ENCODE results near the gene FOXP1. TPM values are rescaled to one million over a fixed set of nuclear protein-coding genes. Genes with fewer than 3 reads are reported as not detected.

FOXP1 gene
- total RNA-seq, 1 donor from 2014 or later = 27.3 TPM

DNA sequence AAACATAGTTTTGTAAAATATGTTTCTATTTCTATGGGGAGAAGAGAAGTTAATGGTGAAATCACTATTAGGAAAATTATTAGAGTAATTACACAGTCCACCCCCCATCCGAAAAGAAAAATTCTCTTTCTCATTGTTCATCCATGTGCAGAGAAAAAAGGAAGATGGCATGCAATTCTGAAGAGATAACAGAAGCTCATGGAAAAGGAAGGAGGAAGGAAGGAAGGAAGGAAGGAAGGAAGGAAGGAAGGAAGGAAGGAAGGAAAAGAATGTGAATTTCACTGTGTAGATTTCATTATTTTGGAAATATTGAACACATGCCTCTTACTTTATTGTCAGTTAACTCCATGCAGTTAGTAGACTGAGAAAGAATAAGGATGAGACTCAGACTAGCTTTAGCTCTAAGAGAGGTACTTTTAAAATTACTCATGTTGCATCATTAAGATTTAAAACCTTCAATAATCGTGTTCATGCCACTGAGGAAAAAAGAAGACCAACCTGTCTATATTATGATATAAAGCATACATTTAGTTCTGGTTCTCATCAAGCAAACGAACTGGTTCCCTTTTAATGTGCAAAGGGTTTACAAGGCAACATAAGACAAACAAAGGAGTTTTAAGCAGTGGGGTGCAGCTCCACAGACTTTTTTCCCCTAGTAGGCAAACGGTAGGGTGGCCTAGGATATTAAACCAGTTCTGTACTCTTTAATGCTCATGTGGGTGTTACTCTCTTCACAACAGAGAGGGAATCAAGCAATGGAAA is 379.6 kb downstream of the FOXP1 start:
- Mint-ChIP-seq H3K4me1 (peaks cover 30% of the 10 kb centered on the region), H3K27ac (no peak overlapping the region), H3K36me3 (no peaks in the 10 kb centered on the region), H3K9me3 (no peaks in the 10 kb centered on the region), H3K4me3 (no peak overlapping the region), H3K27me3 (ENCODE audit: insufficient read depth, low read depth) (no peaks in the 10 kb centered on the region)
- Histone ChIP-seq H3K79me2 (ENCODE audit: low read depth) (peaks cover 62% of the 10 kb centered on the region), H3K4me2 (no peak overlapping the region), H3F3A (ENCODE audit: low read depth) (no peaks in the 10 kb centered on the region), H2AFZ (replicated peaks) (no peak overlapping the region), H3K27me3 (no peaks in the 10 kb centered on the region), H3K4me1 (peaks cover 41% of the 10 kb centered on the region), H3K36me3 (no peaks in the 10 kb centered on the region), H4K20me1 (ENCODE audit: low read depth) (peaks cover 10% of the 10 kb centered on the region), H3K9ac (no peak overlapping the region), H3K27ac (no peak overlapping the region), H3K9me3 (ENCODE audit: low read depth) (no peaks in the 10 kb centered on the region), H3K4me3 (no peak overlapping the region)
- DNase-seq (ENCODE audit: low spot score) = no peak
- TF ChIP-seq, protein P1, sequence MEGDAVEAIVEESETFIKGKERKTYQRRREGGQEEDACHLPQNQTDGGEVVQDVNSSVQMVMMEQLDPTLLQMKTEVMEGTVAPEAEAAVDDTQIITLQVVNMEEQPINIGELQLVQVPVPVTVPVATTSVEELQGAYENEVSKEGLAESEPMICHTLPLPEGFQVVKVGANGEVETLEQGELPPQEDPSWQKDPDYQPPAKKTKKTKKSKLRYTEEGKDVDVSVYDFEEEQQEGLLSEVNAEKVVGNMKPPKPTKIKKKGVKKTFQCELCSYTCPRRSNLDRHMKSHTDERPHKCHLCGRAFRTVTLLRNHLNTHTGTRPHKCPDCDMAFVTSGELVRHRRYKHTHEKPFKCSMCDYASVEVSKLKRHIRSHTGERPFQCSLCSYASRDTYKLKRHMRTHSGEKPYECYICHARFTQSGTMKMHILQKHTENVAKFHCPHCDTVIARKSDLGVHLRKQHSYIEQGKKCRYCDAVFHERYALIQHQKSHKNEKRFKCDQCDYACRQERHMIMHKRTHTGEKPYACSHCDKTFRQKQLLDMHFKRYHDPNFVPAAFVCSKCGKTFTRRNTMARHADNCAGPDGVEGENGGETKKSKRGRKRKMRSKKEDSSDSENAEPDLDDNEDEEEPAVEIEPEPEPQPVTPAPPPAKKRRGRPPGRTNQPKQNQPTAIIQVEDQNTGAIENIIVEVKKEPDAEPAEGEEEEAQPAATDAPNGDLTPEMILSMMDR (IDR thresholded peaks at IDR 0.05) = no peak
- TF ChIP-seq EZH2 (IDR thresholded peaks at IDR 0.05) = no peak
- TF ChIP-seq EZH2phosphoT487 (IDR thresholded peaks at IDR 0.05) = no peak

DNA sequence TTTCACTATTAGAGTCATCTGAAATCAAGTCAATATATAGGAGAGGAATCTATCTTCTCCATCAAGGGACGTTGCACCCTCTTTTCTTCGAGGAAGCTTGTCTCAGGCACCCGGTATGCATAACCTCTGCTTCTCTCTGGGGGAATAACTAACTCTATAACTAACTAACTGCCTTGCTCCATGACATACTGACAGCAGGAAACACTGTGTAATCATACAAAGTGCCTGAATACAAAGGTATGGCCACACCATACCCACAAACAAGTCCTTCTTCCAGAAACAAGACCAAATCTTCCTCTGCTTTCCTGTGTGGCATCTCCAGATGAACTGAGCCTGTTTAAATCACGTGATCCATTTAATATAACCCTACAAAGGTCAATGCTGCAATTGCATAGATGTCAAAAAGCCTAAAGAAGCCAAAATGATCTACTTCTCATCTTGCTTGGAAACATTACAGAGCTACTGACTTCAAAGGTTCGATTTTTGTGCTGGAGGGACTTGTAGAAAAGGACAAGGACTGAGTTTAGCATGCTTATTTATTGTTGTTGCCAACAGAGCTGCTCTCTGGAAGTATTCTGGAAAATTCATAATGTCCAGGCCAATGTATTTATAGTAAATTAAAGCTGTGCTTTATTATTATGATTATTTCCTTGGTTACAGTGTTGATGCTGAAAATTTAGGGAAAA is 380.5 kb downstream of the FOXP1 start:
- Histone ChIP-seq H3K27me3 (no peaks in the 10 kb centered on the region), H4K20me1 (ENCODE audit: low read depth) (peaks cover 5% of the 10 kb centered on the region), H3K9me3 (ENCODE audit: low read depth) (no peaks in the 10 kb centered on the region), H2AFZ (replicated peaks) (no peak overlapping the region), H3K36me3 (no peaks in the 10 kb centered on the region), H3K4me3 (no peak overlapping the region), H3F3A (ENCODE audit: low read depth) (no peaks in the 10 kb centered on the region), H3K4me2 (no peak overlapping the region), H3K27ac (no peak overlapping the region), H3K9ac (no peak overlapping the region), H3K4me1 (peaks cover 32% of the 10 kb centered on the region), H3K79me2 (ENCODE audit: low read depth) (peaks cover 53% of the 10 kb centered on the region)
- no peaks in the 10 kb centered on the region for H3K9me3 Mint-ChIP-seq
- H3K4me3 Mint-ChIP-seq = no peak overlapping the region
- H3K27me3 Mint-ChIP-seq (ENCODE audit: insufficient read depth, low read depth) = no peaks in the 10 kb centered on the region
- TF ChIP-seq EZH2phosphoT487 (IDR thresholded peaks at IDR 0.05) = no peak
- TF ChIP-seq, protein P1 (IDR thresholded peaks at IDR 0.05) = no peak
- no peak for TF ChIP-seq EZH2 (IDR thresholded peaks at IDR 0.05)
- DNase-seq (ENCODE audit: low spot score) = no peak
- H3K4me1 Mint-ChIP-seq = peaks cover 22% of the 10 kb centered on the region
- H3K36me3 Mint-ChIP-seq = no peaks in the 10 kb centered on the region
- H3K27ac Mint-ChIP-seq = no peak overlapping the region

DNA sequence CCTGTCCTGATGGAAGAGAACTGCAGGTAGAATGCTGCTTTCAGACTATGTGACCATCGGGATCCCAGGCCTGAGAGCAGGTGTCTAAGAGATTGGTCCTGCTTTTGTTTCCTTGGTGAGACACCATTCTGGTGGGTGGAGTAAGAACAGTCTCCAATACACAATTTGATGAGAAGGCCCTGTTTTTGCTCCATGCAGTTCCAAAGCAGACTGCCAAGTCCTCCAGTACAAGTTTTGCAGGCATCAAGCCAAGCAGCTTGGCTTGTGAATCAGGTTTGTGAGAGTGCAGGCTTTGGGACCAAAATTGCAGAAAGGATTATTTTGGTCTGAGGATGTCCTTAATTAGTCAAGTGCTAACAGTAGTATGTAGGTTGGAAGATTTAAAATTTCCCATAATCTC is 381.6 kb downstream of the FOXP1 start:
- Mint-ChIP-seq H3K4me3 (no peak overlapping the region), H3K4me1 (peaks cover 14% of the 10 kb centered on the region)

More for the DNA sequence above, 381.6 kb downstream of the FOXP1 start:
- Mint-ChIP-seq H3K36me3 (no peaks in the 10 kb centered on the region), H3K27ac (no peak overlapping the region), H3K27me3 (ENCODE audit: insufficient read depth, low read depth) (no peaks in the 10 kb centered on the region), H3K9me3 (no peaks in the 10 kb centered on the region)
- Histone ChIP-seq H2AFZ (replicated peaks) (no peak overlapping the region), H3K4me1 (peaks cover 30% of the 10 kb centered on the region), H3K9me3 (ENCODE audit: low read depth) (no peaks in the 10 kb centered on the region), H3K27ac (no peak overlapping the region), H3K79me2 (ENCODE audit: low read depth) (peaks cover 43% of the 10 kb centered on the region), H3K36me3 (no peaks in the 10 kb centered on the region), H3K27me3 (no peaks in the 10 kb centered on the region), H3K4me2 (no peak overlapping the region), H3F3A (ENCODE audit: low read depth) (no peaks in the 10 kb centered on the region), H3K9ac (no peak overlapping the region), H3K4me3 (no peak overlapping the region), H4K20me1 (ENCODE audit: low read depth) (no peaks in the 10 kb centered on the region)
- no peak for DNase-seq (ENCODE audit: low spot score)
- TF ChIP-seq, protein P1 (IDR thresholded peaks at IDR 0.05) = no peak
- TF ChIP-seq EZH2 (IDR thresholded peaks at IDR 0.05) = no peak
- TF ChIP-seq EZH2phosphoT487 (IDR thresholded peaks at IDR 0.05) = no peak

All from neural progenitor cell (in vitro differentiated cells).